Keratinocyte (primary cell): Measurements from ENCODE around the gene C6orf118. TPM values are rescaled to one million over a fixed set of nuclear protein-coding genes. Genes with fewer than 3 reads are reported as not detected.

Source experiments
- DNase-seq: peaks from one replicate; pipeline ENCODE4 v3.0.0-alpha.2; 2011; ENCODE audit warnings: low read depth, missing footprints, low spot score
- FAIRE-seq: peaks from 2 replicates; lab custom pipeline; 2011; peaks lifted over from hg19 to GRCh38; lab: Jason Lieb, UNC
- H2AFZ ChIP-seq: 2 replicates; pipeline ENCODE4 v1.6.0; 2012; ENCODE audit warnings: low read length, control low read depth, inconsistent platforms; ENCODE audit not compliant: control insufficient read depth
- H3K27ac ChIP-seq: 2 replicates; pipeline ENCODE4 v1.5.1; 2011; ENCODE audit warnings: low read length; ENCODE audit not compliant: control insufficient read depth, insufficient read depth
- H3K27me3 ChIP-seq: 3 replicates; pipeline ENCODE4 v1.6.0; 2011; ENCODE audit warnings: low read length; ENCODE audit not compliant: control insufficient read depth, insufficient read depth; ENCODE audit errors: extremely low read depth
- H3K36me3 ChIP-seq, 2 experiments: 2 replicates in 1 of 2; 3 replicates in 1 of 2; pipeline ENCODE4 v1.5.1; 2011; ENCODE audit warnings: low read length in 2 of 2, mild to moderate bottlenecking in 1 of 2; ENCODE audit not compliant: control insufficient read depth in 2 of 2, insufficient read depth in 2 of 2; ENCODE audit errors: extremely low read depth in 1 of 2
- H3K4me1 ChIP-seq: 3 replicates; pipeline ENCODE4 v1.5.1; 2011; ENCODE audit warnings: low read length; ENCODE audit not compliant: control insufficient read depth, insufficient read depth; ENCODE audit errors: extremely low read depth
- H3K4me2 ChIP-seq: 3 replicates; pipeline ENCODE4 v1.6.0; 2011; ENCODE audit warnings: low read depth, low read length; ENCODE audit not compliant: control insufficient read depth, insufficient read depth; ENCODE audit errors: extremely low read depth
- H3K4me3 ChIP-seq, 3 experiments: fragments of 200-600 bp in 1 of 3; sonication (generic) in 1 of 3; 2 replicates in 2 of 3; 3 replicates in 1 of 3; pipeline ENCODE4 v1.5.1; 2011 to 2016; ENCODE audit warnings: low read length in 3 of 3, mild to moderate bottlenecking in 3 of 3, control low read depth in 2 of 3, inconsistent platforms in 1 of 3, low read depth in 1 of 3, mixed read lengths in 1 of 3, mixed run types in 1 of 3, moderate library complexity in 1 of 3; ENCODE audit not compliant: control insufficient read depth in 2 of 3, insufficient read depth in 2 of 3; ENCODE audit errors: extremely low read depth in 1 of 3
- H3K79me2 ChIP-seq: 2 replicates; pipeline ENCODE4 v1.6.0; 2012; ENCODE audit warnings: low read length; ENCODE audit not compliant: control insufficient read depth, insufficient read depth
- H3K9ac ChIP-seq: 3 replicates; pipeline ENCODE4 v1.6.0; 2011; ENCODE audit warnings: low read length; ENCODE audit not compliant: control insufficient read depth, insufficient read depth; ENCODE audit errors: extremely low read depth
- H3K9me1 ChIP-seq: 3 replicates; pipeline ENCODE4 v1.6.0; 2011; ENCODE audit warnings: low read length; ENCODE audit not compliant: control insufficient read depth, insufficient read depth; ENCODE audit errors: extremely low read depth
- H3K9me3 ChIP-seq: 2 replicates; pipeline ENCODE4 v1.5.1; 2012; ENCODE audit warnings: low read depth, low read length; ENCODE audit not compliant: control insufficient read depth
- H4K20me1 ChIP-seq: 3 replicates; pipeline ENCODE4 v1.6.0; 2011; ENCODE audit warnings: low read length; ENCODE audit not compliant: control insufficient read depth, insufficient read depth; ENCODE audit errors: extremely low read depth
- EZH2 ChIP-seq: IDR thresholded peaks from one replicate; pipeline ENCODE4 v1.6.1; 2012; ENCODE audit warnings: inconsistent platforms, mild to moderate bottlenecking, low read length, moderate library complexity
- dilution Hi-C: fragments of 300-500 bp; cut with MboI; formaldehyde crosslinking; loops from one replicate; pipeline ENCODE4 v1.7.0; 2020; ENCODE audit warnings: low sequenced_read_pairs; ENCODE audit not compliant: extremely low pct_ligation_motif_present
- polyA minus RNA-seq, 3 experiments: library from RNA; depleted of rRNA, polyadenylated mRNA; stranded (reverse); fragments of >200 nt; gene quantifications; 1 replicate in 1 of 3; 2 replicates in 1 of 3; 3 replicates in 1 of 3; pipeline ENCODE4 v1.2.3, GENCODE V29; 2011
- polyA plus RNA-seq, 5 experiments: library from polyadenylated mRNA; depleted of rRNA in 3 of 5; stranded (reverse) in 3 of 5; stranded (forward) in 1 of 5; unstranded in 1 of 5; fragments of >200 nt; gene quantifications; 1 replicate in 1 of 5; 2 replicates in 3 of 5; 3 replicates in 1 of 5; pipeline versions ENCODE4 v1.2.1 to v1.2.3, GENCODE V29; 2011 to 2012; ENCODE audit warnings: missing spikeins in 2 of 5, low read depth in 1 of 5, low replicate concordance in 1 of 5
- TF ChIP-seq, protein P1 (sequence below), 3 experiments: IDR thresholded peaks in 1 of 3; conservative IDR thresholded peaks in 1 of 3; optimal IDR thresholded peaks in 1 of 3; 2 replicates in 2 of 3; 3 replicates in 1 of 3; pipeline versions ENCODE3 to v1.5.1; 2011; ENCODE audit warnings: low read length in 3 of 3, mild to moderate bottlenecking in 3 of 3, moderate library complexity in 2 of 3, control low read depth in 1 of 3, inconsistent platforms in 1 of 3; ENCODE audit not compliant: insufficient read depth in 2 of 3; ENCODE audit errors: extremely low read depth in 1 of 3

The C6orf118 gene
- not detected in 3 replicates for polyA plus RNA-seq
- polyA plus RNA-seq (2011; ENCODE audit: low read depth): not detected
- polyA plus RNA-seq (2011; cell fraction: cytosol; rRNA removed): not detected in 2 replicates
- polyA plus RNA-seq (2011; cell fraction: nucleus; rRNA removed): not detected in 2 replicates
- polyA plus RNA-seq (2012; ENCODE audit: low replicate concordance): not detected in 2 replicates
- not detected in 3 replicates for polyA minus RNA-seq
- not detected for polyA minus RNA-seq (2011; cell fraction: cytosol; rRNA and poly(A)+ RNA removed)
- polyA minus RNA-seq (2011; cell fraction: nucleus; rRNA and poly(A)+ RNA removed): not detected in 2 replicates

DNA sequence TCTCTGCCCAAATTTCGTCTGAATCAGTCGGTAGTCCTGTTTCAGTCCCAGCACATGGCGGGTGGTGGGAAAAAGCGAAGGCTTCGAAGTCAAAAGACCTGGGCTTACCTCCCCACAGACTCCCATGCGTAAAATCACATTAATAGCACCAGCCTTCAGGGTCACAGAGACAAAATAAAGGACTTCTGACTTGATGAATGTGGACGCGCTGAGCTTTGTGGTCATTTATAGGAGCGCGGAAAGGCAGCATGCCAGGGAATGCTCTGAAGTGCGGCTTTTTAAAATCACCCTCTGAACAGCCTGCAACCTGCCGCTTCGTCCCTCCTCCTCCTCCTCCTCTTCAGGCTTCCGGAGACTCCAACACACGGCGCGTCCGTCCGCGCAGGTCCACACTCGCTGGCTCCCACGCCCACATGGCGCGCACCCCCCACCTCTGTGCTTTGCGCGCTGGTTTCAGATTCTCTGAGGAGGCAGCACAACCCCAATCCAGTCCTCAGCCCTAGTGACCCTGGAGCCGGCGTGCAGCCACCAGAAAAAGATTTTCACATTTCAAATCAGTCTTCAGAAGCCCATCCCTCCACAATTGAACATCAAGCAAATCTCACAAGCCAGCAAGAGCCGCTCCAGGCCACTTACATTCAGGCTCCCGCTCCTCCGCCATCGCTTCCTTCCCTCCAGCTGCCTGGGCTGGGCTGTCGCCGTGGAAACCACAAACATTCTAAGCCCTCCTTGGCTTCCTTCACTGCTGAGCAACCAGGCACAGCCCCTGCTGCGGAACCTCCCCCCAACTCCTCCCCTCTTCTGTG, at the start of gene C6orf118:
TSS of gene C6orf118 (minus strand) at position 680 of the 806 bp plus-strand sequence. CDS start at position 661, 19 bp downstream.
- Histone ChIP-seq H3K9me1 (no peaks in the 10 kb centered on the region), H3K27ac (no peak within 1 kb of the TSS), H3K4me1 (no peaks in the 10 kb centered on the region), H3K4me3 (no peak within 1 kb of the TSS), H3K4me2 (peak within 1 kb of the TSS; percentile 37), H3K27me3 (no peaks in the 10 kb centered on the region), H3K9ac (no peak within 1 kb of the TSS), H2AFZ (peak within 1 kb of the TSS; percentile 30), H3K9me3 (no peaks in the 10 kb centered on the region), H3K79me2 (no peaks in the 10 kb centered on the region), H3K36me3 (no peaks in the 10 kb centered on the region), H4K20me1 (no peaks in the 10 kb centered on the region)
- dilution Hi-C loops: no loop called here
- no peak for FAIRE-seq
- TF ChIP-seq, protein P1, sequence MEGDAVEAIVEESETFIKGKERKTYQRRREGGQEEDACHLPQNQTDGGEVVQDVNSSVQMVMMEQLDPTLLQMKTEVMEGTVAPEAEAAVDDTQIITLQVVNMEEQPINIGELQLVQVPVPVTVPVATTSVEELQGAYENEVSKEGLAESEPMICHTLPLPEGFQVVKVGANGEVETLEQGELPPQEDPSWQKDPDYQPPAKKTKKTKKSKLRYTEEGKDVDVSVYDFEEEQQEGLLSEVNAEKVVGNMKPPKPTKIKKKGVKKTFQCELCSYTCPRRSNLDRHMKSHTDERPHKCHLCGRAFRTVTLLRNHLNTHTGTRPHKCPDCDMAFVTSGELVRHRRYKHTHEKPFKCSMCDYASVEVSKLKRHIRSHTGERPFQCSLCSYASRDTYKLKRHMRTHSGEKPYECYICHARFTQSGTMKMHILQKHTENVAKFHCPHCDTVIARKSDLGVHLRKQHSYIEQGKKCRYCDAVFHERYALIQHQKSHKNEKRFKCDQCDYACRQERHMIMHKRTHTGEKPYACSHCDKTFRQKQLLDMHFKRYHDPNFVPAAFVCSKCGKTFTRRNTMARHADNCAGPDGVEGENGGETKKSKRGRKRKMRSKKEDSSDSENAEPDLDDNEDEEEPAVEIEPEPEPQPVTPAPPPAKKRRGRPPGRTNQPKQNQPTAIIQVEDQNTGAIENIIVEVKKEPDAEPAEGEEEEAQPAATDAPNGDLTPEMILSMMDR (optimal IDR thresholded peaks at IDR 0.05 in 1 of 3, IDR thresholded peaks at IDR 0.05 in 1 of 3, conservative IDR thresholded peaks at IDR 0.05 in 1 of 3; ENCODE audit: extremely low read depth in 1 of 3, insufficient read depth in 2 of 3, low read length in 3 of 3): no peak
- TF ChIP-seq EZH2: no peak
- no peak for DNase-seq

DNA sequence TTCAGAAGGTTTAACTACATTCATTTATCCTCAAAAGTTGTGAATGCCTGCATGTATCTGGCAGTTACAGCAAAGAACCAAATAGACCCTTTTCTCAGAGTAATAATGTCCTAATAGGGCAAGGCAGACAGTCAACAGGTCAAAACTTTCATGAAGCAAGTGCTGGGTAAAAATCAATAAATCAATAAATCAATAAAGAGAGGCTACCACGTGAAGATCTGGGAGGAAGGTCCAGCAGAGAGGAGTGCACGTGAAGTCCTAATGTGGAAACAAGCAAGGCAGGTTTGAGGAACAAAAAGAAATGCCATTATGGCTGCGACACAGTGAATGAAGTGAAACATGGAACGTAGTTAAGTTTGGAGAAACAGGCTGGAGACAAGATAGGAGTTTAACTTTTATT, 36.3 kb upstream of the C6orf118 start:
- no peak overlapping the region for H3K27ac ChIP-seq
- H3K4me3 ChIP-seq: no peak overlapping the region
- DNase-seq (no peak), FAIRE-seq (no peak)
- H3K27me3 ChIP-seq: no peaks in the 10 kb centered on the region
- H3K9me3 ChIP-seq: no peaks in the 10 kb centered on the region
- H2AFZ ChIP-seq: no peak overlapping the region
- no peaks in the 10 kb centered on the region for H3K36me3 ChIP-seq
- TF ChIP-seq, protein P1 (optimal IDR thresholded peaks at IDR 0.05 in 1 of 3, IDR thresholded peaks at IDR 0.05 in 1 of 3, conservative IDR thresholded peaks at IDR 0.05 in 1 of 3; ENCODE audit: extremely low read depth in 1 of 3, insufficient read depth in 2 of 3, low read length in 3 of 3): no peak
- TF ChIP-seq EZH2: no peak
- no peak overlapping the region for H3K9ac ChIP-seq
- dilution Hi-C loops: no loop called here
- H3K9me1 ChIP-seq: no peaks in the 10 kb centered on the region
- no peaks in the 10 kb centered on the region for H3K4me1 ChIP-seq
- no peaks in the 10 kb centered on the region for H3K79me2 ChIP-seq
- no peak overlapping the region for H3K4me2 ChIP-seq
- no peaks in the 10 kb centered on the region for H4K20me1 ChIP-seq
